ENCODE results near the gene HEG1. TPM values are rescaled to one million over a fixed set of nuclear protein-coding genes. Genes with fewer than 3 reads are reported as not detected.

Gene HEG1
- total RNA-seq, 2 experiments from 2014 or later, result 6.0 to 7.9 TPM

DNA sequence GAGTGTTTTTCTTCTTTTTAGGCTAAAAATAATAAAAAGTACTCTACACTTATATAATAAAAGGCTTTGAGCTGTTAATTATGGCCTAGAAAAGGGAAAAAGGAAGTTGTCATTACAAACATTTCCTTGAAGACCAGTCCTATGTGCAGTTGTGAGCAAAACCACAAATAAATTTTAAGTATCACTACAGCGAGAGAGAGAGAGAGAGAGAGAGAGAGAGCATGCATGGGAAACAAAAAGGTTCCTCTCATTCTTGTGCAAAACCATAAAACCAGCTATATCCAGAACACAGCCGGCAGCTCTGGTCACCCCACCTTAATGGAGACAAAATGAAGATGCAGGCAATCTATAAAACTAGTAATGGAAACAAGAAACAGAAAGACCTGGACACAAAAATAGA is 33.6 kb downstream of the HEG1 start:
- Mint-ChIP-seq H3K9me3 (no peaks in the 10 kb centered on the region), H3K27ac (no peak overlapping the region), H3K36me3 (peaks cover 43% of the 10 kb centered on the region), H3K27me3 (no peaks in the 10 kb centered on the region), H3K4me1 (ENCODE audit: low read depth) (peaks cover 47% of the 10 kb centered on the region), H3K4me3 (no peak overlapping the region)
- no peak for DNase-seq
- intact Hi-C loops (cut with micrococcal nuclease), result no loop called here
- ChIA-PET CTCF (no interaction called here), POLR2A (no interaction called here)

GRCh38 chr3:125019271-125019670 is 36.5 kb downstream of the HEG1 start:
- H3K27ac Mint-ChIP-seq, result no peak overlapping the region
- H3K4me1 Mint-ChIP-seq (ENCODE audit: low read depth), result peaks cover 36% of the 10 kb centered on the region
- DNase-seq, result no peak
- H3K36me3 Mint-ChIP-seq, result peaks cover 33% of the 10 kb centered on the region
- POLR2A ChIA-PET, result no interaction called here
- no peaks in the 10 kb centered on the region for H3K9me3 Mint-ChIP-seq
- H3K27me3 Mint-ChIP-seq, result no peaks in the 10 kb centered on the region
- intact Hi-C loops (cut with micrococcal nuclease), result loop anchor here (2.0 kb wide), 1 partner anchor 32 kb away; no protein-coding TSS in a partner anchor
- no peak overlapping the region for H3K4me3 Mint-ChIP-seq
- CTCF ChIA-PET, result no interaction called here

DNA sequence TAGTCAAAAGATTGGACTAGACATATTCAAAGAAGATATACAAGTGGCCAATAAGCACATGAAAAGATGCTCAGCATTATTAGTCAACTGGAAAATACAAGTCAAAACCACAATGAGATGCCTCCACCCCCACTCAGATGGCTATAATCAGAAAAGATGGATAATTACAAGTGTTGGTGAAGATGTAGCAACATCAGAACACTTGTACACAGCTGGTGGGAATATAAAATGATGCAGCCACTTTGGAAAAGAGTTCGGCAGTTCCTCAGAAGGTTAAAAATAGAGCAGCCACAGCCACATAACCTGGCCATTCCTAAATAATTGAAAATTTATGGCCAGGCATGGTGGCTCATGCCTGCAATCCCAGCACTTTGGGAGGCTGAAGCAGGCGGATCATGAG is 38.4 kb downstream of the HEG1 start:
- intact Hi-C loops (cut with micrococcal nuclease), result no loop called here
- ChIA-PET CTCF (no interaction called here), POLR2A (no interaction called here)
- no peaks in the 10 kb centered on the region for H3K27me3 Mint-ChIP-seq
- H3K36me3 Mint-ChIP-seq, result peaks cover 47% of the 10 kb centered on the region
- DNase-seq, result no peak
- H3K9me3 Mint-ChIP-seq, result no peaks in the 10 kb centered on the region
- no peak overlapping the region for H3K4me3 Mint-ChIP-seq
- H3K4me1 Mint-ChIP-seq (ENCODE audit: low read depth), result peaks cover 19% of the 10 kb centered on the region
- no peak overlapping the region for H3K27ac Mint-ChIP-seq

GRCh38 chr3:125014570-125015179 is 41.1 kb downstream of the HEG1 start:
- DNase-seq, result no peak
- intact Hi-C loops (cut with micrococcal nuclease), result no loop called here
- Mint-ChIP-seq H3K36me3 (peaks cover 47% of the 10 kb centered on the region), H3K4me3 (no peak overlapping the region), H3K9me3 (no peaks in the 10 kb centered on the region), H3K4me1 (ENCODE audit: low read depth) (peaks cover 17% of the 10 kb centered on the region), H3K27me3 (no peaks in the 10 kb centered on the region), H3K27ac (no peak overlapping the region)
- POLR2A ChIA-PET, result no interaction called here
- CTCF ChIA-PET, result no interaction called here

DNA sequence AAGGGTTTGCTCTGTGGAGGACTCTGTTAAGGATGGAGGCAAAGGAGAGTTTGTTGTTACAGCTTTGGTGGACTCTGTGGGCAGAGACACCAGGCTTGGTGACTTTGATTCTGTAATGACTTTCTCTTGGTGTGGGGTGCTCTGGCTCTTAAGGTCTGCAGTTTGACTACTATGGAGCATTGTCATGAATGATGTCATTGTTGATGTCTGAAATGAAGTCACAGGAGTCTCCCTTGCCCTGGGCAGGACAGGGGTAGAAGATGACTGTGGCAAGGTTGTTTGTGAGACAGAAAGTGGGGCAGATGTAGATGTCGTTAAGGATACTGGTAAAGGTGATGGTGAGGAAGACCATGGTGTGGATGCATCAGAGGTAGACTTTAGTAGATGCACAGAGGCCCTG is 42.7 kb downstream of the HEG1 start:
- H3K4me3 Mint-ChIP-seq, result no peak overlapping the region
- intact Hi-C loops (cut with micrococcal nuclease), result no loop called here
- no peaks in the 10 kb centered on the region for H3K27me3 Mint-ChIP-seq
- H3K9me3 Mint-ChIP-seq, result no peaks in the 10 kb centered on the region
- H3K4me1 Mint-ChIP-seq (ENCODE audit: low read depth), result peaks cover 7% of the 10 kb centered on the region
- DNase-seq, result no peak
- H3K27ac Mint-ChIP-seq, result no peak overlapping the region
- peaks cover 41% of the 10 kb centered on the region for H3K36me3 Mint-ChIP-seq
- POLR2A ChIA-PET, result no interaction called here
- CTCF ChIA-PET, result no interaction called here

DNA sequence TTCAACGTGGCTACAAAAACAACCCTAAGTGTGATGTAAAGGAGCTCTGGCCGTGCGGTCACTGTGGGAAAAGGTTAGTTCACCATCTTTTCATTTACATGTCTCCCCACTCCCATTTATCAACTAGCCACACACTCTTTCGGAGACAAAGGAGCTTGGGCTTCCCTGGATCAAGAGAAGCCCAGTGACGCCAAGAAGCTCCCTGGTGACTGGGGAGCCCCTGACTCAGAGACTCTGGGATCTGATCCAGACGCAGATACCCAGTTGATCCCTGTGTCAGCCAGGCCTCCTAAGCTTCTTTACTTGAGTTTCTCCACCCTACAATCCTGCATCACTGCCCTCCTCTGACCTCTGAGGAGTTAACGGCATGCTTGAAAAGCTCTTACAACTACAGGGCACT is 43.9 kb downstream of the HEG1 start:
- intact Hi-C loops (cut with micrococcal nuclease), result no loop called here
- H3K9me3 Mint-ChIP-seq, result no peaks in the 10 kb centered on the region
- H3K4me1 Mint-ChIP-seq (ENCODE audit: low read depth), result peaks cover 7% of the 10 kb centered on the region
- peaks cover 37% of the 10 kb centered on the region for H3K36me3 Mint-ChIP-seq
- DNase-seq, result no peak
- H3K27me3 Mint-ChIP-seq, result no peaks in the 10 kb centered on the region
- CTCF ChIA-PET, result interaction anchor here (1.0 kb wide), 1 partner anchor 299 kb away, joined by 3 read pairs; no protein-coding TSS in a partner anchor
- no peak overlapping the region for H3K4me3 Mint-ChIP-seq
- POLR2A ChIA-PET, result interaction anchor here (0.6 kb wide), 1 partner anchor 613 kb away, joined by 3 read pairs; no protein-coding TSS in a partner anchor
- no peak overlapping the region for H3K27ac Mint-ChIP-seq

DNA sequence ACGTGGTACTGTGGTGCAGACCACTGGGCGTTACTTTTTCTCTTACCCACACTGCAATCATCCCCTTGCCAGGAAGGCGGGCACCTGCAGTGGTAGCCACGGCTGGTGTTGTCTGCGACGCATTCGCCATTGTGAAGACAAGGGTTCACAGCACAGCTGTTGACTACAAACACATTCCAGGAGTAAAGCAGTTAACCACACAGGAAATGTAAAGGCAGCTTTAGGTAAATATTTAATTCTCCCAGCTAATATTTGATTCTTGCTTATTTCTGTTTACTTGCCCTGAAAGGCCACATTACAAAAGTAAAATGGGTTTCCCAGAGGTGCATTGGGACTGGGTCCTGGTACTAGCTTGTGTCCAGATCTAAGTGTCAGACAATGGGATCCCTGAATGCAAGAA is 45.4 kb downstream of the HEG1 start:
- peaks cover 7% of the 10 kb centered on the region for H3K4me1 Mint-ChIP-seq (ENCODE audit: low read depth)
- no peaks in the 10 kb centered on the region for H3K9me3 Mint-ChIP-seq
- no peak overlapping the region for H3K4me3 Mint-ChIP-seq
- DNase-seq, result no peak
- H3K27me3 Mint-ChIP-seq, result no peaks in the 10 kb centered on the region
- ChIA-PET CTCF (interaction anchor here (1.2 kb wide), 1 partner anchor 12 kb away, joined by 3 read pairs; no protein-coding TSS in a partner anchor), POLR2A (no interaction called here)
- no peak overlapping the region for H3K27ac Mint-ChIP-seq
- intact Hi-C loops (cut with micrococcal nuclease), result no loop called here
- peaks cover 42% of the 10 kb centered on the region for H3K36me3 Mint-ChIP-seq

DNA sequence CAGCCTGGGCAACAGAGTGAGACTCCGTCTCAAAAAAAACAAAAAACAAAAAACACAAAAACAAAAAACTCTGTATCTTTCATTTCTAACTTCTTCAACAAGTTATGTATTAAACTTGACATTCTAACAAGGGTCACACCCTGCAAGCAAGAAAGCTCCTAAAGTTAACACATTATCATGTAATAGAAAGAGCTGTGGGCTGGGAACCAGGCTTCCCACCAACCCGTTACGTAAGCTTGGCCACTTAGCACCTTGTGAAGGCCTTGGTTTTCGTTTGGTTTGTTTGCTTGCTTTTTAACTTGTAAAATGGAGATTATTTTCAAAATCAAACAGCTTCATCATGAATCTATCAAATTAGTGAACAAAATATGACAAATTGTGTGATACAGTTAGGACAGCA is 47.0 kb downstream of the HEG1 start:
- no peak overlapping the region for H3K4me3 Mint-ChIP-seq
- intact Hi-C loops (cut with micrococcal nuclease), result no loop called here
- H3K4me1 Mint-ChIP-seq (ENCODE audit: low read depth), result peaks cover 7% of the 10 kb centered on the region
- ChIA-PET POLR2A (no interaction called here), CTCF (no interaction called here)
- H3K27ac Mint-ChIP-seq, result no peak overlapping the region
- no peaks in the 10 kb centered on the region for H3K9me3 Mint-ChIP-seq
- H3K27me3 Mint-ChIP-seq, result no peaks in the 10 kb centered on the region
- DNase-seq, result no peak
- peaks cover 41% of the 10 kb centered on the region for H3K36me3 Mint-ChIP-seq

- Mint-ChIP-seq H3K4me1 (ENCODE audit: low read depth) (peaks cover 17% of the 10 kb centered on the region), H3K9me3 (no peaks in the 10 kb centered on the region), H3K4me3 (no peak overlapping the region), H3K36me3 (peaks cover 28% of the 10 kb centered on the region), H3K27ac (no peak overlapping the region), H3K27me3 (no peaks in the 10 kb centered on the region)
- ChIA-PET POLR2A (no interaction called here), CTCF (no interaction called here)
- no peak for DNase-seq
- intact Hi-C loops (cut with micrococcal nuclease), result no loop called here
Measured at GRCh38 chr3:125006291-125006731, 49.5 kb downstream of the HEG1 start.

DNA sequence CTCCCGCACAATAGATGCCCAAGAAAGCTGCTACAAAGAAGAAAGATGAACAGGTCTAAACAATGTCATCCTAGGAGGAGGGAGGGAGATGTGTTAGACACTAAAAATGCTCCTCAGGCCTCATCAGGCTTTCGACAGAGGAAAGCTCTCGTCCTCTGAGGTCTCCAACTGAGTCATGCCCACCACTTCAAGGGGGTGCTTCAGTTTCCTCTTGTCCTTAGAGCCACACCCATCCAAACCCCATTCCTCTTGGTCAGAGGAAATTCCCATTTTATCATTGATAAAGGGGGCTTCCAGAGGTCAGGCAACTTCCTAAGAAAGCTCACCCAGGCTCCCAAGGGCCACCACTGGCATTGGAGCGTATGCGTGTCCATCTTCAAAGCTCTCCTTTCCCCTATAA is 50.1 kb downstream of the HEG1 start:
- H3K27ac Mint-ChIP-seq, result no peak overlapping the region
- no peak for DNase-seq
- CTCF ChIA-PET, result no interaction called here

GRCh38 chr3:125005222-125005621 is 50.6 kb downstream of the HEG1 start:
- H3K36me3 Mint-ChIP-seq, result peaks cover 29% of the 10 kb centered on the region
- no peaks in the 10 kb centered on the region for H3K9me3 Mint-ChIP-seq
- DNase-seq, result no peak
- POLR2A ChIA-PET, result no interaction called here
- no peak overlapping the region for H3K4me3 Mint-ChIP-seq
- H3K27me3 Mint-ChIP-seq, result no peaks in the 10 kb centered on the region
- no peak overlapping the region for H3K27ac Mint-ChIP-seq
- CTCF ChIA-PET, result no interaction called here
- intact Hi-C loops (cut with micrococcal nuclease), result no loop called here
- H3K4me1 Mint-ChIP-seq (ENCODE audit: low read depth), result peaks cover 14% of the 10 kb centered on the region

More for the DNA sequence above, 50.1 kb downstream of the HEG1 start:
- peaks cover 14% of the 10 kb centered on the region for H3K4me1 Mint-ChIP-seq (ENCODE audit: low read depth)
- intact Hi-C loops (cut with micrococcal nuclease), result no loop called here
- peaks cover 28% of the 10 kb centered on the region for H3K36me3 Mint-ChIP-seq
- no peak overlapping the region for H3K4me3 Mint-ChIP-seq
- POLR2A ChIA-PET, result no interaction called here
- H3K9me3 Mint-ChIP-seq, result no peaks in the 10 kb centered on the region
- H3K27me3 Mint-ChIP-seq, result no peaks in the 10 kb centered on the region

- CTCF ChIA-PET, result interaction anchor here (0.6 to 1.5 kb wide), 3 partner anchors 8 to 493 kb away, joined by 3 to 4 read pairs (median 3); no protein-coding TSS in a partner anchor
- peaks cover 14% of the 10 kb centered on the region for H3K4me1 Mint-ChIP-seq (ENCODE audit: low read depth)
- POLR2A ChIA-PET, result interaction anchor here (0.6 kb wide), 1 partner anchor 429 kb away, joined by 3 read pairs; no protein-coding TSS in a partner anchor
- intact Hi-C loops (cut with micrococcal nuclease), result no loop called here
- DNase-seq, result no peak
- no peak overlapping the region for H3K4me3 Mint-ChIP-seq
- no peaks in the 10 kb centered on the region for H3K27me3 Mint-ChIP-seq
- peaks cover 26% of the 10 kb centered on the region for H3K36me3 Mint-ChIP-seq
- H3K9me3 Mint-ChIP-seq, result no peaks in the 10 kb centered on the region
- H3K27ac Mint-ChIP-seq, result no peak overlapping the region
Measured at GRCh38 chr3:125003859-125004595, 51.8 kb downstream of the HEG1 start.

Data from activated CD4-positive, alpha-beta memory T cell treated with anti-CD3 and anti-CD28 coated beads for 36 hours (primary cell).